Measurements from ENCODE around the gene FGF16.
"Not testable (repeated sequence)": the region's sequence is repeated elsewhere in the genome, so short reads cannot be mapped to it uniquely, and the experiment has no call there.

FGF16 gene

DNA sequence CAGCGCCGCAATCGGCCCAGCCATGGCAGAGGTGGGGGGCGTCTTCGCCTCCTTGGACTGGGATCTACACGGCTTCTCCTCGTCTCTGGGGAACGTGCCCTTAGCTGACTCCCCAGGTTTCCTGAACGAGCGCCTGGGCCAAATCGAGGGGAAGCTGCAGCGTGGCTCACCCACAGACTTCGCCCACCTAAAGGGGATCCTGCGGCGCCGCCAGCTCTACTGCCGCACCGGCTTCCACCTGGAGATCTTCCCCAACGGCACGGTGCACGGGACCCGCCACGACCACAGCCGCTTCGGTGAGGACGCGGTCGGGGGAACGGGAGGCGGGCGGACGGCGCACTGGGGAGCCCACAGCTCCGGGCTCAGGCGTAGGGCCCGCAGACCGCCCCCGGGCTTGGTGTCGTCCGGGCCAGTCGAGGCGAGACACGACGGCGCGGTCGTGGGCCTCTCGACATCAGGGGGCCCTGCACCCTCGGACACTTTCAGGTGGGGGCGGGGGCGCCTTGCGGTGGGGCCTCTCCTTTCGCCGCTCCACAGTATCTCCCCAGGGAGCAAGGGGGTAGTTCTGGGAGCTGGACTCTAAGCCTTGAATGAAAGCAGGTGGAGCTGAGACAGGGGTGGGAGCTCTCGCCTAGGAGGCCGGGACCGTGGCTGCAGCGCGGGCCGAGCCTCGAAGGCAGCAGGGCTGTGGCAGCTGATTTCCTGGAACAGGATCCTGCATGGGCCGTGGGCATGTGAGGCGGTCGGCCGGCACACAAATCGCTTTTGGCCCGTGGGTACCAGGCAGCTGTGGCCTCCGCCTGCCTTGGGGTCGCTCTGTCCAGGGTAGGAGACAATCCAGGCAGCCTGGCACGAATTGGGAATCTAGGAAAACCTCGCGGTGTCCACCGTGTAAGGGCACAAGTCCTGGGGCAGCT is 722 bp downstream of the FGF16 start:
- DNase-seq: peak in 1 of 2 donors; percentile 8

GRCh38 chrX:77450415-77450814 is 3.2 kb downstream of the FGF16 start:
- DNase-seq: no peak

DNA sequence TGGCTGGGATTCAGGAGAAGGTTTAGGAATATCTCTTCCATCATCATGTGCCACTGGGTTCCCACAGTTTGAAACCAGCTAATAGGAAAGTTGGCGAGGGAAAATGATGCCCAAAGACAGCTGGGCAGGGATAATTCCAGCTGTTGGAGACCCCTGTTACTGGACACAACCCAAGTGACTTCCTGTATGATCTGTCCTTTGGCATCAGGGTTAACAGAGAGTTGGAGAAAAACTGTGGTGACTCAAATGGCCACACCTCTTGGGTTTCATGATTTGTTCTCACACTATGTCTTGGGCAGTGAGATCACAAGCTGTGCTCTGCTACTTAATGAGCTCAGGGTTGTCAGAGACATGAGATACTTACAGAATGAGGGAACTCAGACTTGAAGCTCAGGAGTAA is 3.8 kb downstream of the FGF16 start:
- no peak for DNase-seq

GRCh38 chrX:77453190-77453589 is 6.0 kb downstream of the FGF16 start:
- no peak for DNase-seq

DNA sequence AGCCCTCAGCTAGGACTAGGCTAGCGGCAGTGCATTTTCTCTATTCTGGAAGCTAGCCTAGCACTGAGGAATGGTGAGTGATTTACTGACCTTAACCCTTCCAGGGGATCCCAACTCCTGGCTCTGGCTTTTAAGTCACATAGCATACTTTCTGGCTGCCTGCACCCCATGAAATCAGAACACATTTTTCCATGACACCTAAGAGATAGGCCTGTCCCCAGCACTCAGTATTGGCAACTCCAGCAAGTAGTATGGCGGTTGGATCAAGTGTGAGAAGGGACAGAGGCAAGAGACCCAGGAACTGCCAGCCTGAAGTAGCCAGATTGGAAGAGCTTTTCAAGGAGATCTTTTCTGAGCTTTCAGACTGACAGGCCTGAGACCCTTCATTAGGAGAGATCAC is 8.2 kb downstream of the FGF16 start:
- no peak for DNase-seq

DNA sequence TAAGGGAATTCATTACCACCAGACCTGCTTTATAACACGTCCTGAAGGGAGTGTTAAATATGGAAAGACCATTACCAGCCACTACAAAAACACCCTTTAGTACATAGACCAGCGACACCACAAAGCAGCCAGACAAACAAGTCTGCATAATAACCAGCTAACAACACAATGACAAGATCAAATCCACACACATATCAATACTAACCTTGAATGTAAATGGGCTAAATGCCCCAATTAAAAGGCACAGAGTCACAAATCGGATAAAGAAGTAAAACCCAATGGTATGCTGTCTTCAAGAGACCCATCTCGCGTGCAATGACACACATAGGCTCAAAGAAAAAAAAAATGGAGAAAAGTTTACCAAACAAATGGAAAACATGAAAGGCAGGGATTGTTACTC is 36.9 kb downstream of the FGF16 start:
- DNase-seq: no peak

- no peak for DNase-seq
Measured at GRCh38 chrX:77493677-77494553, 46.7 kb downstream of the FGF16 start.

DNA sequence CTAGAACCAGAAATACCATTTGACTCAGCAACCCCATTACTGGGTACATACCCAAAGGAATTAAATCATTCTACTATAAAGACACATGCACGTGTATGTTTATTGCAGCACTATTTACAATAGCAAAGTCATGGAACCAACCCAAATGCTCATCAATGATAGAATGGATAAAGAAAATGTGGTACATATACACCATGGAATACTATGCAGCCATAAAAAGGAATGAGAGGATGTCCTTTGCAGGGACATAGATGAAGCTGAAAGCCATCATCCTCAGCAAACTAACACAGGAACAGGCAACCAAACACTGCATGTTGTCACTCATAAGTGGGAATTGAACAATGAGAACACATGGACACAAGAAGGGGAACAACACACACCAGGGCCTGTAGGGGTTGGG is 53.0 kb downstream of the FGF16 start:
- not testable (repeated sequence) for DNase-seq

GRCh38 chrX:77502951-77503525 is 55.8 kb downstream of the FGF16 start:
- no peak for DNase-seq

DNA sequence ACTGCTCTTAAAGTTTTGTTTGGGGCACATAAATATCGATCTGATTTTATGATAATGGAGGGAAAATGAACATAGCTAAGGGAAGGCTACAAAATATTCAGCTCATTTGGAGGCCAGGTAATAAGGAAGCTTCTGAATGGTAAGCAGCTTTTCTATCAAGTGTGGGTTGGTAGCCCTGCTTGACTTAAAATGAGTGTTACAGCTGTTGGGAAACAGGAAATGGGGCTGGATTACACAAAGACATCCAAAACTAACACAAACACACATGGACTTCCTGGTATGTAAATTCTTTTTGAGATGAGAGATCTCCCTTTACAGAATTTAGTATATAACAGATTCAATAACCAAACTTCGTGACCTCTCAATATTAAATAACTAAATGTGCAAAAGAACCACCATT is 58.0 kb downstream of the FGF16 start:
- no peak for DNase-seq

All from stimulated activated CD4-positive, alpha-beta T cell treated with anti-CD3 and anti-CD28 coated beads, Interleukin-2, amount 100 ng/mL, for 24 hours (primary cell).